ENCODE results near the gene LARP1.

DNA sequence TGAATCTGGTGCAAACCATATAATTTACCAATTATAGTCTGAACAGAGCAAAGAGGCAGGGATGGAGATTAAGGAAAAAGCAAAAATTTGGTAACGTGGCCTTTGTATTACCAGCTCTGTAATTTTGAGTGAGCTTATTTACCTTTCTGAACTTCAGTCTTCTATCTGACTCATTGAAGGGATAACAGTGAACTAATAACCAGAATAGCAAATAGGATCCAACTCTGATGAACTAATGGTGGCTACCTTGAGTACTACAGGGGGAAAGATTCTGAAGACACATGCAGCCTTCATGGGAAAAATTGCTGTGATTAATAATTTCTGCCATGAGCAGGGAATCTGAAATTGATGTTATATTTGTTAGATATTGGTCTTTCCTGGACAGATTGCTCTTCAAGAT is 23.0 kb upstream of the LARP1 start:
- TF ChIP-seq, protein P1, sequence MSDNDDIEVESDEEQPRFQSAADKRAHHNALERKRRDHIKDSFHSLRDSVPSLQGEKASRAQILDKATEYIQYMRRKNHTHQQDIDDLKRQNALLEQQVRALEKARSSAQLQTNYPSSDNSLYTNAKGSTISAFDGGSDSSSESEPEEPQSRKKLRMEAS (IDR thresholded peaks at IDR 0.05; ENCODE audit: low read depth, low read length), result no peak
- TF ChIP-seq MYC (IDR thresholded peaks at IDR 0.05; ENCODE audit: low read depth, low read length), result no peak
- TF ChIP-seq, protein P2, sequence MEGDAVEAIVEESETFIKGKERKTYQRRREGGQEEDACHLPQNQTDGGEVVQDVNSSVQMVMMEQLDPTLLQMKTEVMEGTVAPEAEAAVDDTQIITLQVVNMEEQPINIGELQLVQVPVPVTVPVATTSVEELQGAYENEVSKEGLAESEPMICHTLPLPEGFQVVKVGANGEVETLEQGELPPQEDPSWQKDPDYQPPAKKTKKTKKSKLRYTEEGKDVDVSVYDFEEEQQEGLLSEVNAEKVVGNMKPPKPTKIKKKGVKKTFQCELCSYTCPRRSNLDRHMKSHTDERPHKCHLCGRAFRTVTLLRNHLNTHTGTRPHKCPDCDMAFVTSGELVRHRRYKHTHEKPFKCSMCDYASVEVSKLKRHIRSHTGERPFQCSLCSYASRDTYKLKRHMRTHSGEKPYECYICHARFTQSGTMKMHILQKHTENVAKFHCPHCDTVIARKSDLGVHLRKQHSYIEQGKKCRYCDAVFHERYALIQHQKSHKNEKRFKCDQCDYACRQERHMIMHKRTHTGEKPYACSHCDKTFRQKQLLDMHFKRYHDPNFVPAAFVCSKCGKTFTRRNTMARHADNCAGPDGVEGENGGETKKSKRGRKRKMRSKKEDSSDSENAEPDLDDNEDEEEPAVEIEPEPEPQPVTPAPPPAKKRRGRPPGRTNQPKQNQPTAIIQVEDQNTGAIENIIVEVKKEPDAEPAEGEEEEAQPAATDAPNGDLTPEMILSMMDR (IDR thresholded peaks at IDR 0.05; ENCODE audit: low read depth, low read length), result no peak

All from NB4 (cell line).